Measurements from ENCODE around the gene SPRY1.

DNA sequence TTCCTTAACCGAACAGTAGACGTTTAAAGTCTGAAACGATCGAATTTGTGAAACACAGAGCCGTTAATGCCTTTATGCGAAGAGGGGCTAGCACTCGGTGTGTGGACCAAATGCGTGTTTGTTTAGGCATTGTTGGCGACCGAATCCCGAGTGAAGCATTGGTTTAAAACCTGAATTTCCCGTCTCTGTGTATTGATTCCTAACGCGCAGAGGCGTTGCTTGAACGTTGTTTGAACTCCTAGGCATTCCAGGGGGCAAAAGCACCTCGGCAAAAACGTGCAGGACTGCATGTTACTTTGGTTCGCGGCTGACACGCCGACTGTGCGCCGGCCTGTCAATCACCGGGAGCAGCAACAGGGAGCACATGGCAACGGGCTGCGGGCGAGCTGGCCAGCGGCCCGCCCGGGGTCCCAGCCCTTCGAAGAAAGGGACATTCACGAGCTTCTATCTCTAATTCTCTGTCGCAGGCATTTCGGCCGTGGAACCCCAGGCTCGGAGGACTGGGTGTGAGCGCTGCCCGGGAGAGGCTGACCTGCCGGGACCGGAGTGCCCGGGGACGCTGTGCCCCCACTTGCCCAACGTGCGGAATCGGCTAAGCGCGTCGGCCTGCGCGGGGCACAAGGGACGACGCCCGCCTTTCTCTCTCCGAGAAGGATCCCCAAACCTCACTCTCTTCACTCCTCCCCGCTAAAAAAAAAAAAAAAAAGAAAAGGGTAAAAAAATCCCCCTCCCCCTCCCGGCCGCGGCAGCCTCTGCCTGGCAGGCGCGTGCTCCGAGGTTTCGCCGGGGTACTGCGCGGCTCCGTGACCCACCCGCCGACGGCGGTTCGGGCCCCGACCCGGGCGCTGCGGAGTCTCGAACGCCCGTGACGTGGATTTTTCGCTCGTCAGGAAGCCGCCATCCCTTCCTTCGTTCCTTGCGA lies 810 bp downstream of the SPRY1 start:
- TF ChIP-seq POLR2AphosphoS5 (IDR thresholded peaks at IDR 0.05) (no peak), POLR2A (IDR thresholded peaks at IDR 0.05) (no peak), EP300 (IDR thresholded peaks at IDR 0.05) (no peak)
- TF ChIP-seq, protein P1, sequence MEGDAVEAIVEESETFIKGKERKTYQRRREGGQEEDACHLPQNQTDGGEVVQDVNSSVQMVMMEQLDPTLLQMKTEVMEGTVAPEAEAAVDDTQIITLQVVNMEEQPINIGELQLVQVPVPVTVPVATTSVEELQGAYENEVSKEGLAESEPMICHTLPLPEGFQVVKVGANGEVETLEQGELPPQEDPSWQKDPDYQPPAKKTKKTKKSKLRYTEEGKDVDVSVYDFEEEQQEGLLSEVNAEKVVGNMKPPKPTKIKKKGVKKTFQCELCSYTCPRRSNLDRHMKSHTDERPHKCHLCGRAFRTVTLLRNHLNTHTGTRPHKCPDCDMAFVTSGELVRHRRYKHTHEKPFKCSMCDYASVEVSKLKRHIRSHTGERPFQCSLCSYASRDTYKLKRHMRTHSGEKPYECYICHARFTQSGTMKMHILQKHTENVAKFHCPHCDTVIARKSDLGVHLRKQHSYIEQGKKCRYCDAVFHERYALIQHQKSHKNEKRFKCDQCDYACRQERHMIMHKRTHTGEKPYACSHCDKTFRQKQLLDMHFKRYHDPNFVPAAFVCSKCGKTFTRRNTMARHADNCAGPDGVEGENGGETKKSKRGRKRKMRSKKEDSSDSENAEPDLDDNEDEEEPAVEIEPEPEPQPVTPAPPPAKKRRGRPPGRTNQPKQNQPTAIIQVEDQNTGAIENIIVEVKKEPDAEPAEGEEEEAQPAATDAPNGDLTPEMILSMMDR (IDR thresholded peaks at IDR 0.05): no peak
